Psoas muscle (tissue), 8 donors: ENCODE results near the gene KIAA1671. TPM values are rescaled to one million over a fixed set of nuclear protein-coding genes. Genes with fewer than 3 reads are reported as not detected.

ENCODE experiments used
- ATAC-seq, 4 donors: fragments of 200-7000 bp; cut with Tn5 transposase; one replicate each; pipeline ENCODE4 v1.9.1; 2020; ENCODE audit warnings: moderate library complexity in 3 of 4, mild to moderate bottlenecking in 2 of 4
- DNase-seq, 2 donors: peaks; one replicate each; pipeline ENCODE4 v3.0.0-alpha.2; 2020
- H3K27ac ChIP-seq: fragments of 200-600 bp; one replicate; pipeline ENCODE4 v1.8.0; 2022
- H3K27me3 ChIP-seq, 3 donors: fragments of 200-600 bp in 1 of 3; one replicate each; pipeline versions ENCODE4 v1.6.1 to v1.8.0; 2013 to 2022; ENCODE audit warnings: low read length in 2 of 3, mild to moderate bottlenecking in 2 of 3, moderate library complexity in 1 of 3; ENCODE audit not compliant: insufficient read depth in 3 of 3
- H3K36me3 ChIP-seq, 2 donors: fragments of 200-600 bp in 1 of 2; one replicate each; pipeline versions ENCODE4 v1.6.1 to v1.8.0; 2013 to 2022; ENCODE audit warnings: low read depth in 1 of 2, mild to moderate bottlenecking in 1 of 2, moderate library complexity in 1 of 2; ENCODE audit not compliant: insufficient read depth in 1 of 2
- H3K4me1 ChIP-seq: fragments of 200-600 bp; one replicate; pipeline ENCODE4 v1.8.0; 2022
- H3K4me3 ChIP-seq: fragments of 200-600 bp; one replicate; pipeline ENCODE4 v1.8.0; 2022; ENCODE audit warnings: mild to moderate bottlenecking
- H3K9me3 ChIP-seq: fragments of 200-600 bp; one replicate; pipeline ENCODE4 v1.8.0; 2022
- WGBS, 3 donors: extraction: QIAGEN DNeasy Blood & Tissue Kit; methylation state at CpG; one replicate each; pipeline versions ENCODE4 v1.1.6 to v1.1.7; 2013; 5-methylcytosine and 5-hydroxymethylcytosine counted together
- intact Hi-C, 2 donors: fragments of 100-400 bp; cut with DNase I; formaldehyde crosslinking; loops; one replicate each; pipeline versions ENCODE4 v1.11.0 to v1.14.2; 2022
- polyA plus RNA-seq, 3 donors: library from polyadenylated mRNA; stranded (reverse); fragments of 200-250 nt; gene quantifications; one replicate each; pipeline ENCODE4 v1.2.3, GENCODE V29; 2013
- total RNA-seq, 4 donors: library from RNA; stranded (reverse); fragmentation: NEBNext Ultra II Directional in 2 of 4; extraction: Animal tissue kit (Norgen Biotek cat#: 25700) in 2 of 4; gene quantifications; one replicate each; pipeline versions ENCODE4 v1.2.1 to v1.2.4, GENCODE V29; 2021 to 2023
- TF ChIP-seq, protein P1 (sequence below): fragments of 200-600 bp; IDR thresholded peaks from one replicate; pipeline ENCODE4 v1.8.0; 2022; ENCODE audit warnings: antibody characterized with exemption
- donor health status: healthy with polysubstance abuse.
- donor health status: DM: no; HTN: no; CAD: no; lungs with moderate emphysema.
- donor health status: Bipolar disorder and iron deficiency.
- donor health status: healthy.
- donor health status: DM: yes; HTN: yes; CAD: no.
- donor health status: DM: no; HTN: no; CAD: no.
- donor health status: DM: no; HTN: no; CAD: no.
- donor health status: DM: yes; HTN: yes; CAD: no.

Gene KIAA1671
- total and polyA plus RNA-seq, 7 donors = 1.9 to 56.9 (median 15.8) TPM

DNA sequence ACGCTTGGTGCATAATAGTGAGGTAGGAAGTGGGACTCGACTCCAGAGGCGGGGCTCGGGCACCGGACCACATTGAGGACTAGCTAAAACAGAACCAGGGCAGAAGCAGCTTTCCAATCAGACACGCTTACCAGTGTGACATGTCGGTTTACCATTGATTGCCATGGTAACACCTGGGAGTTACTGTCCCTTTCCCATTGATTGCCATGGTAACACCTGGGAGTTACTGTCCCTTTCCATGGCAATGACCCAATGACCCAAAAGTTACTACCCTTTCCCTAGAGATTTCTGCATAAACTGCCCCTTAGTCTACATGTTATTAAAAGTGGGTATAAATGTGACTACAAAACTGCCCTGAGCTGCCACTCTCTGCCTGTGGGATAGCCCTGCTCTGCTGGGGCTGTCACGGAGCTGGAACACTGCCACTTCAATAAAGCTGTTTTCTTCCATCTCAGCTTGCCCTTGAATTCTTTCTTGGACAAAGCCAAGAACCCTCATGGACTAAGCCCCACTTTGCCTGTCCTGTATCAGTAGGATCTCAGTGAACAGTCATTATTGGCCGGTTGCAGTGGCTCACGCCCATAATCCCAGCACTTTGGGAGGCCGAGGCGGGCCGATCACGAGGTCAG is 169.7 kb downstream of the KIAA1671 start:
- no peaks in the 10 kb centered on the region for H3K27me3 ChIP-seq
- H3K9me3 ChIP-seq = no peaks in the 10 kb centered on the region
- ATAC-seq (no peak), DNase-seq (no peak)
- peaks cover 27% of the 10 kb centered on the region for H3K4me1 ChIP-seq
- intact Hi-C loops = no loop called here
- H3K36me3 ChIP-seq = peaks cover 0 to 10% of the 10 kb centered on the region in 2 donors
- H3K4me3 ChIP-seq = no peak overlapping the region
- TF ChIP-seq, protein P1, sequence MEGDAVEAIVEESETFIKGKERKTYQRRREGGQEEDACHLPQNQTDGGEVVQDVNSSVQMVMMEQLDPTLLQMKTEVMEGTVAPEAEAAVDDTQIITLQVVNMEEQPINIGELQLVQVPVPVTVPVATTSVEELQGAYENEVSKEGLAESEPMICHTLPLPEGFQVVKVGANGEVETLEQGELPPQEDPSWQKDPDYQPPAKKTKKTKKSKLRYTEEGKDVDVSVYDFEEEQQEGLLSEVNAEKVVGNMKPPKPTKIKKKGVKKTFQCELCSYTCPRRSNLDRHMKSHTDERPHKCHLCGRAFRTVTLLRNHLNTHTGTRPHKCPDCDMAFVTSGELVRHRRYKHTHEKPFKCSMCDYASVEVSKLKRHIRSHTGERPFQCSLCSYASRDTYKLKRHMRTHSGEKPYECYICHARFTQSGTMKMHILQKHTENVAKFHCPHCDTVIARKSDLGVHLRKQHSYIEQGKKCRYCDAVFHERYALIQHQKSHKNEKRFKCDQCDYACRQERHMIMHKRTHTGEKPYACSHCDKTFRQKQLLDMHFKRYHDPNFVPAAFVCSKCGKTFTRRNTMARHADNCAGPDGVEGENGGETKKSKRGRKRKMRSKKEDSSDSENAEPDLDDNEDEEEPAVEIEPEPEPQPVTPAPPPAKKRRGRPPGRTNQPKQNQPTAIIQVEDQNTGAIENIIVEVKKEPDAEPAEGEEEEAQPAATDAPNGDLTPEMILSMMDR = no peak
- 92 to 95% (median 92%) methylated on average over 14 of the region's 14 CpGs for WGBS, 3 donors
- no peak overlapping the region for H3K27ac ChIP-seq

DNA sequence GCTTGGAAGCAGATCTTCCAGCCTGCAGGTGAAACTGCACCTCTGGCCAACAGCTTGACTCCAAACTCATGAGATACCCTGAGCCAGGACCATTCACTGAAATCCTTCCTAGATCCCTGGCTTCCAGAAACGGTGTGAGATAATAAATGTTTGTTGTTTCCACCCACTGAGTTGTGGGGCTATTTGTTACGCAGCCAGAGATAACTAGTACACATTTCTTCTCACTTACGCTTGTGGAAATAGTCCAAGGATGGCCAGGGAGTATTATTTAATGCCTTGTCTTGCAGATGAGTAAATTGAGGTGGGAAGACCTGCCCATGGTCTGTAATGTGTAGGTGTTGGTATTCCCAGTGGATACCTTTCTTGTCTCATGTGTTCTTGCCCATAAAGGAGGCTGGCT is 171.2 kb downstream of the KIAA1671 start:
- intact Hi-C loops = no loop called here
- Histone ChIP-seq H3K36me3 (peaks cover 0 to 4% of the 10 kb centered on the region in 2 donors), H3K4me3 (no peak overlapping the region), H3K4me1 (peaks cover 33% of the 10 kb centered on the region), H3K9me3 (no peaks in the 10 kb centered on the region), H3K27me3 (no peaks in the 10 kb centered on the region), H3K27ac (no peak overlapping the region)
- TF ChIP-seq, protein P1 = no peak
- WGBS, 3 donors = 92 to 95% (median 94%) methylated on average over 3 of the region's 3 CpGs
- no peak for ATAC-seq
- no peak for DNase-seq

DNA sequence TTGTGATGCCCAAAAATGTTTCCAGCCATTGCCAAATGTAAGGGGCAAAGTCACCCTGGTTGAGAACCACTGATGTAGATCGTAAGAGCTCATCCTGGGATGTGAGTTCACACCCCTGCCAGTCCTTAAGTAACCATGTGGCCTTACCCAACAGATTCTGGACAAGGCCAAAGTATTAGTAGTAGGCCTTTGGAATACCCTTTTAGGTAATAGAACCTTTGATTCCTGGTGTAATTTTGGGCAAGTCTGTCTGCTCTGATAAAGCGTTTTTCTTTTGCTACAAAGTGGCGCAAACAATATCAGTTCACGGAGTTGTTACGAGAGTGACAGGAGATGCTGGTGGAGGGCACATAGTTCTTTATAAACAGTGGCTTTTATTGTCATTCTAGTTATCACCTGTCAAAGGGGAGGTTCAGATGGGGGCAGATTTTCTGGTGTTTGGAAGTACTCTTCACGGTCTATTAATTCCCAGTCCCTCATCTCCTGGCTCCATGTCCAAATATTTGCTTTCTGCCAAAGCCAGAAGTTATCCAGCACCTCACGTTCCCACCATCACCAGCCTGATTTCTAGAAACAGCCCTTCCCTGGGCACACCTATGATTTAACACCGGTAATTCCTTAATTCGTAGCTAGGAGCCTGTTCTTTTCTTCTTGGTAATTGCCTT is 173.3 kb downstream of the KIAA1671 start:
- 51 to 63% (median 52%) methylated on average over 9 of the region's 9 CpGs for WGBS, 3 donors
- intact Hi-C loops = no loop called here
- no peak overlapping the region for H3K4me3 ChIP-seq
- peaks cover 0 to 4% of the 10 kb centered on the region in 2 donors for H3K36me3 ChIP-seq
- TF ChIP-seq, protein P1 = no peak
- no peaks in the 10 kb centered on the region for H3K9me3 ChIP-seq
- no peak overlapping the region for H3K27ac ChIP-seq
- DNase-seq (no peak), ATAC-seq (peak in 2 of 4 donors; percentile 46 to 60)
- no peaks in the 10 kb centered on the region for H3K27me3 ChIP-seq
- H3K4me1 ChIP-seq = peaks cover 26% of the 10 kb centered on the region

DNA sequence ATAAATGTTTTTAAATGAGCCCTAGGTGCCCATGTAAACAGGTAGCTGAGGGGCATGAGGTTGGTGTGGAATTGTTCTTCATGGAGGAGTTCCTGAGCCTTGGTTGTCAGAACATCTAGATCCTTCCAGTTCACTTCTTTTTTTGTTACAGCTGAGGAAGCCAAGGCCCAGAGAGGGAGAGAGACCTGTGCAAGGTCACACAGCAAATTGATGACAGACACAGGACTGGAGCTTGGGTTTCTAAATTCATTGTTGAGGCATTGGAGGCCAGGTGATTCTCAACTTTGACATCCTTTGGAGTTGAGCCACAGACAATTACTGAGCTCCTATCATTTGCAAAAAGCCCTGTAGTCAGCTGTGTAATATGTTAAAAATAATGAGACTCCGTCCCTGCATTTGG is 174.0 kb downstream of the KIAA1671 start:
- Histone ChIP-seq H3K36me3 (peaks cover 0 to 4% of the 10 kb centered on the region in 2 donors), H3K4me1 (peaks cover 33% of the 10 kb centered on the region), H3K4me3 (no peak overlapping the region), H3K27ac (no peak overlapping the region), H3K9me3 (no peaks in the 10 kb centered on the region), H3K27me3 (no peaks in the 10 kb centered on the region)
- WGBS, 3 donors = 70 to 87% (median 81%) methylated on average over 1 of the region's 1 CpG
- DNase-seq (no peak), ATAC-seq (no peak)
- intact Hi-C loops = no loop called here
- TF ChIP-seq, protein P1 = no peak
